Measurements from ENCODE around the gene TBC1D30.

DNA sequence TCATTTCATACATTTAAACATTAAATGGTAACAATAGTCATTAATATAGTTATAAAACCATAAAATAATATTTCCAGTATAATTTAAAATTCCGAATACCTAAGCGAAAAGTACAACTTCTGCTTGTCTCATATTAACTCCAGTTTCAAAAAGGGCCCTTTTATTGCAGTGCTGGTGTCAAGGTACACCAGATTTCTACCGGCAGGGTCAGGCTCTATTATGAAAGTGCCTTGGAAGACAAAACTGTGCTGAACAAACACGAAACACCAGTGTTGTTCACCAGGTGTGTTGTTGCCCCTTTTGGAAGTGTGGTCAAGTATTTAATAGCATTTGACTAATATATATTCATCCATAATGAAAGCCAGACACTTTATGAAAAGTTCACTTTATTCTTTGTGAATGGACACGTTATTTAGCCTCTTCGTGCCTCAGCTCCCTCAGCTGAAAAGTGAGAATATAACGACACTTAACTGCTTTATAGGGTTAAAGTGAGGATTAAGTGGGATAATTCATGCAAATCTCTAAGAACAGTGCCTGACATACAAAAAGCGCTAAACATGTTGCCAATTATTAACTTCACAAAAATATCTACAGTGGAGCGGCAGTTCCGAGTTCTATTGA is 45.0 kb upstream of the TBC1D30 start:
- TF ChIP-seq POLR2A (IDR thresholded peaks at IDR 0.05): no peak
- TF ChIP-seq, protein P1, sequence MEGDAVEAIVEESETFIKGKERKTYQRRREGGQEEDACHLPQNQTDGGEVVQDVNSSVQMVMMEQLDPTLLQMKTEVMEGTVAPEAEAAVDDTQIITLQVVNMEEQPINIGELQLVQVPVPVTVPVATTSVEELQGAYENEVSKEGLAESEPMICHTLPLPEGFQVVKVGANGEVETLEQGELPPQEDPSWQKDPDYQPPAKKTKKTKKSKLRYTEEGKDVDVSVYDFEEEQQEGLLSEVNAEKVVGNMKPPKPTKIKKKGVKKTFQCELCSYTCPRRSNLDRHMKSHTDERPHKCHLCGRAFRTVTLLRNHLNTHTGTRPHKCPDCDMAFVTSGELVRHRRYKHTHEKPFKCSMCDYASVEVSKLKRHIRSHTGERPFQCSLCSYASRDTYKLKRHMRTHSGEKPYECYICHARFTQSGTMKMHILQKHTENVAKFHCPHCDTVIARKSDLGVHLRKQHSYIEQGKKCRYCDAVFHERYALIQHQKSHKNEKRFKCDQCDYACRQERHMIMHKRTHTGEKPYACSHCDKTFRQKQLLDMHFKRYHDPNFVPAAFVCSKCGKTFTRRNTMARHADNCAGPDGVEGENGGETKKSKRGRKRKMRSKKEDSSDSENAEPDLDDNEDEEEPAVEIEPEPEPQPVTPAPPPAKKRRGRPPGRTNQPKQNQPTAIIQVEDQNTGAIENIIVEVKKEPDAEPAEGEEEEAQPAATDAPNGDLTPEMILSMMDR (IDR thresholded peaks at IDR 0.05): no peak

Measured in lower leg skin (tissue), 3 donors.